HG02981 (cell line): ENCODE results near the gene IQCE.

Experiments used
- ATAC-seq: cut with Tn5 transposase; IDR thresholded peaks from one replicate; pipeline ENCODE4 v1.9.1; 2021; ENCODE audit warnings: mild to moderate bottlenecking, moderate library complexity; ENCODE audit not compliant: unreplicated experiment

The IQCE gene

GRCh38 chr7:2613098-2613930, 54.5 kb downstream of the IQCE start:
- no peak for ATAC-seq

GRCh38 chr7:2613931-2614600, 55.3 kb downstream of the IQCE start:
- ATAC-seq: no peak

- no peak for ATAC-seq
Measured at GRCh38 chr7:2614631-2615330, 56.0 kb downstream of the IQCE start.

GRCh38 chr7:2616387-2617324, 57.9 kb downstream of the IQCE start:
- ATAC-seq: no peak

- no peak for ATAC-seq
Measured at GRCh38 chr7:2617325-2617905, 58.6 kb downstream of the IQCE start.

- ATAC-seq: no peak
Measured at GRCh38 chr7:2619116-2619515, 60.3 kb downstream of the IQCE start.

GRCh38 chr7:2621061-2621828, 62.5 kb downstream of the IQCE start:
- ATAC-seq: no peak

- no peak for ATAC-seq
Measured at GRCh38 chr7:2621948-2622640, 63.3 kb downstream of the IQCE start.

GRCh38 chr7:2622869-2623697, 64.3 kb downstream of the IQCE start:
- ATAC-seq: no peak

- ATAC-seq: no peak
Measured at GRCh38 chr7:2623698-2624014, 64.9 kb downstream of the IQCE start.

- ATAC-seq: no peak
Measured at GRCh38 chr7:2624293-2624886, 65.6 kb downstream of the IQCE start.

GRCh38 chr7:2626498-2627117, 67.8 kb downstream of the IQCE start:
- no peak for ATAC-seq

- no peak for ATAC-seq
Measured at GRCh38 chr7:2627258-2628129, 68.7 kb downstream of the IQCE start.

- no peak for ATAC-seq
Measured at GRCh38 chr7:2628130-2628482, 69.3 kb downstream of the IQCE start.

- no peak for ATAC-seq
Measured at GRCh38 chr7:2628891-2629290, 70.1 kb downstream of the IQCE start.
